ENCODE measurements around the gene ABTB2.
A peak's percentile ranks its signal among the peaks of the same experiment; 100 is the strongest.

The ABTB2 gene

GRCh38 chr11:34341096-34341495 lies 16.7 kb downstream of the ABTB2 start:
- no peak for DNase-seq

GRCh38 chr11:34340653-34341052 lies 17.2 kb downstream of the ABTB2 start:
- DNase-seq: no peak

GRCh38 chr11:34339149-34340064 lies 18.4 kb downstream of the ABTB2 start:
- DNase-seq: peak; percentile 47

- DNase-seq: no peak
Measured at GRCh38 chr11:34337016-34337415, 20.8 kb downstream of the ABTB2 start.

- DNase-seq: no peak
Measured at GRCh38 chr11:34335801-34336200, 22.0 kb downstream of the ABTB2 start.

GRCh38 chr11:34335331-34335730 lies 22.5 kb downstream of the ABTB2 start:
- no peak for DNase-seq

GRCh38 chr11:34333787-34334186 lies 24.0 kb downstream of the ABTB2 start:
- no peak for DNase-seq

GRCh38 chr11:34332524-34332923 lies 25.3 kb downstream of the ABTB2 start:
- no peak for DNase-seq

- DNase-seq: no peak
Measured at GRCh38 chr11:34331736-34332135, 26.1 kb downstream of the ABTB2 start.

GRCh38 chr11:34331329-34331728 lies 26.5 kb downstream of the ABTB2 start:
- no peak for DNase-seq

- no peak for DNase-seq
Measured at GRCh38 chr11:34330653-34331052, 27.2 kb downstream of the ABTB2 start.

GRCh38 chr11:34329876-34330275 lies 27.9 kb downstream of the ABTB2 start:
- no peak for DNase-seq

- DNase-seq: no peak
Measured at GRCh38 chr11:34328632-34328910, 29.2 kb downstream of the ABTB2 start.

- no peak for DNase-seq
Measured at GRCh38 chr11:34327804-34328631, 29.8 kb downstream of the ABTB2 start.

- DNase-seq: no peak
Measured at GRCh38 chr11:34324466-34324865, 33.3 kb downstream of the ABTB2 start.

- DNase-seq: no peak
Measured at GRCh38 chr11:34323601-34324000, 34.2 kb downstream of the ABTB2 start.

- DNase-seq: no peak
Measured at GRCh38 chr11:34318111-34319037, 39.4 kb downstream of the ABTB2 start.

GRCh38 chr11:34317666-34318065 lies 40.1 kb downstream of the ABTB2 start:
- no peak for DNase-seq

GRCh38 chr11:34317036-34317360 lies 40.8 kb downstream of the ABTB2 start:
- no peak for DNase-seq

- no peak for DNase-seq
Measured at GRCh38 chr11:34316347-34317035, 41.3 kb downstream of the ABTB2 start.

GRCh38 chr11:34315394-34315793 lies 42.4 kb downstream of the ABTB2 start:
- no peak for DNase-seq

- no peak for DNase-seq
Measured at GRCh38 chr11:34314936-34315335, 42.9 kb downstream of the ABTB2 start.

GRCh38 chr11:34314176-34314575 lies 43.6 kb downstream of the ABTB2 start:
- DNase-seq: no peak

Data from OCI-M1 (cell line).